NCI-H2171 (cell line): ENCODE data around the gene EZR.
"Not testable (repeated sequence)": the region's sequence is repeated elsewhere in the genome, so short reads cannot be mapped to it uniquely, and the experiment has no call there.

ENCODE experiments used
- DNase-seq: peaks from one replicate; lab custom pipeline; 2025; lab: John Stamatoyannopoulos, UW

Gene EZR

GRCh38 chr6:158797331-158798310, 21.5 kb downstream of the EZR start:
- no peak for DNase-seq

- DNase-seq, result no peak
These were observed 22.8 kb downstream of the EZR start for GRCh38 chr6:158796353-158796752.

GRCh38 chr6:158795516-158795915, 23.7 kb downstream of the EZR start:
- DNase-seq, result no peak

GRCh38 chr6:158793432-158793831, 25.7 kb downstream of the EZR start:
- no peak for DNase-seq

- DNase-seq, result not testable (repeated sequence)
These were observed 26.7 kb downstream of the EZR start for GRCh38 chr6:158792505-158792904.

GRCh38 chr6:158791274-158791855, 27.8 kb downstream of the EZR start:
- no peak for DNase-seq

GRCh38 chr6:158789115-158789917, 29.9 kb downstream of the EZR start:
- peak; percentile 71 for DNase-seq

- peak; percentile 89 for DNase-seq
These were observed 31.8 kb downstream of the EZR start for GRCh38 chr6:158787395-158787794.

- no peak for DNase-seq
These were observed 32.4 kb downstream of the EZR start for GRCh38 chr6:158786645-158787304.

GRCh38 chr6:158785036-158785435, 34.1 kb downstream of the EZR start:
- DNase-seq, result no peak

GRCh38 chr6:158784505-158784904, 34.7 kb downstream of the EZR start:
- DNase-seq, result no peak

- no peak for DNase-seq
These were observed 35.3 kb downstream of the EZR start for GRCh38 chr6:158783851-158784250.

- DNase-seq, result no peak
These were observed 36.1 kb downstream of the EZR start for GRCh38 chr6:158783167-158783450.

GRCh38 chr6:158782432-158783166, 36.6 kb downstream of the EZR start:
- DNase-seq, result no peak

GRCh38 chr6:158781692-158782373, 37.3 kb downstream of the EZR start:
- DNase-seq, result no peak

GRCh38 chr6:158780988-158781691, 38.0 kb downstream of the EZR start:
- no peak for DNase-seq

GRCh38 chr6:158780246-158780884, 38.8 kb downstream of the EZR start:
- no peak for DNase-seq

GRCh38 chr6:158778005-158778527, 41.1 kb downstream of the EZR start:
- DNase-seq, result no peak

- DNase-seq, result no peak
These were observed 41.7 kb downstream of the EZR start for GRCh38 chr6:158777510-158777909.

GRCh38 chr6:158776737-158777136, 42.4 kb downstream of the EZR start:
- DNase-seq, result no peak
